ENCODE results near the gene ACTL8. TPM values are rescaled to one million over a fixed set of nuclear protein-coding genes. Genes with fewer than 3 reads are reported as not detected.

The ACTL8 gene, protein sequence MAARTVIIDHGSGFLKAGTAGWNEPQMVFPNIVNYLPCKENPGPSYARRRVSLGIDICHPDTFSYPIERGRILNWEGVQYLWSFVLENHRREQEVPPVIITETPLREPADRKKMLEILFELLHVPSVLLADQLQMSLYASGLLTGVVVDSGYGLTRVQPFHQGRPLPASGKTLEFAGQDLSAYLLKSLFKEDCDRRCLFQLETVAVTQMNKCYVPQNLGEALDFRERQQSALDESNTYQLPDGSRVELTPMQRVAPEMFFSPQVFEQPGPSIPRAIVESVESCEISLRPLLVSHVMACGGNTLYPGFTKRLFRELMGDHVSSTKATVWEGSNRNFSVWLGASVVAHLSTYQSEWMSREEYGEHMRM
- not detected for polyA plus RNA-seq (2013, experiment 1 of 2)
- not detected for polyA plus RNA-seq (2013, experiment 2 of 2)

DNA sequence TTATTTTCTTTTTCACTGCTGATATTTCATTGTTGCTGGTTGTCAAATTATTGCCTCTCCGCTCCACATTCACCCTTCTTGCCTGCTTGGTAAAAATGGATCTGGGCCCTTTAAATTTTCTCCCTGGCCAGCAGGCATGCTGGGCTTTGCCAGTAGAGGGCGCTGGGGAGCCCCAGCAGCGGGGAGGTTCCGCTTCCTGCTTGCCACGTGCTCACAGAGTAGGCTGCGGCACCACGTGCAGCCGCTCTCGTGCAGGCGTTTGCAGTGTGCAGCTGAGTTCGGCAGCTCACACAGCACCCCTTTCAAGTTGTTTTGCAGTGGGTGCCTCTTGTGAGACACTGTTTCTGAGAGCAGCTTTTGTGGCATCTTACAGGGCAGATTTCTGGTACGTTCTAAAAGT, at the start of gene ACTL8:
ACTL8 (plus strand) TSS at position 214 of the 400 bp plus-strand sequence. CDS start 67,676 bp downstream, outside the sequence.
- Histone ChIP-seq H3K4me3 (ENCODE audit: low read length in 2 of 2) (no peak within 1 kb of the TSS), H3K14ac (ENCODE audit: low read length) (no peak within 1 kb of the TSS), H3K79me1 (ENCODE audit: low read depth, low read length) (no peaks in the 10 kb centered on the region), H4K8ac (ENCODE audit: low read depth, low read length) (no peak within 1 kb of the TSS), H2AFZ (ENCODE audit: low read length) (no peak within 1 kb of the TSS), H3K9me3 (replicated peaks in 1 of 2; ENCODE audit: control insufficient read depth in 2 of 2, insufficient read depth in 1 of 2, low read depth in 1 of 2, low read length in 2 of 2) (peaks cover 20 to 29% of the 10 kb centered on the region in 2 donors), H3K4me1 (ENCODE audit: control insufficient read depth in 2 of 2, insufficient read depth in 1 of 2, low read depth in 1 of 2, low read length in 2 of 2) (no peaks in the 10 kb centered on the region), H2BK15ac (ENCODE audit: low read length) (no peak within 1 kb of the TSS), H3K4me2 (ENCODE audit: insufficient read depth, low read length, poor library complexity, severe bottlenecking) (no peak within 1 kb of the TSS), H3K4ac (ENCODE audit: low read length) (no peak within 1 kb of the TSS), H3K23ac (ENCODE audit: low read depth, low read length, poor library complexity) (no peak within 1 kb of the TSS), H3K36me3 (replicated peaks in 1 of 2; ENCODE audit: control insufficient read depth in 2 of 2, insufficient read depth in 2 of 2, low read length in 2 of 2) (no peaks in the 10 kb centered on the region), H2BK5ac (ENCODE audit: low read length) (no peak within 1 kb of the TSS), H2BK120ac (ENCODE audit: low read depth, low read length) (no peak within 1 kb of the TSS), H3K18ac (ENCODE audit: low read length) (no peak within 1 kb of the TSS), H2BK12ac (ENCODE audit: low read length) (no peak within 1 kb of the TSS), H4K91ac (ENCODE audit: low read depth, low read length, poor library complexity) (no peak within 1 kb of the TSS), H3K9ac (ENCODE audit: low read depth, low read length, poor library complexity) (no peak within 1 kb of the TSS), H3K27ac (replicated peaks; ENCODE audit: low read length) (no peak within 1 kb of the TSS), H2AK5ac (ENCODE audit: low read depth, low read length) (no peak within 1 kb of the TSS), H3K27me3 (ENCODE audit: control insufficient read depth in 3 of 3, insufficient read depth in 3 of 3, low read depth in 1 of 3, low read length in 3 of 3) (no peaks in the 10 kb centered on the region)
- WGBS, 2 donors (ENCODE audit: extremely low coverage in 2 of 2, insufficient read length in 2 of 2, insufficient replicate concordance in 1 of 2): no CpG with 5 or more reads among the region's 12 CpGs
- no peak for DNase-seq (ENCODE audit: low spot score)

DNA sequence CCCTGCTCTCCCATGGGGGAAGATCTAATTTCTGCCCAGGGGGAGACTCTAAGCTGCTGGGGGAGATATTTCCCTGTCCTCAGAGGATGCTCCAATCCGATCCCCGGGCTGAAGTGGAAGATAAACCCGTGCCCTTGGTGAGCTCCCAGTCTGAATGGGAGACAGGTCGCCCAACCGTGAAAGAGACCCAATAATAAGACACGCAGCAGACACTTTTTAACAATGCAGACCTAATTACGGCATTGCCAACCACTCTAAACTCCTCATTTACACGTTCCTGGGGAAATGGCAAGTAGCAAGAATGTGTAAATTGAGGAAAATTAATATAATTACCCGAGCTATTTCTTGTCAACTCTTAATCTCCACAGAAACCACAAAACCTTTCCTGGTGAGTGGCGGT, 48.7 kb upstream of the ACTL8 start:
- Histone ChIP-seq H3K9ac (ENCODE audit: low read depth, low read length, poor library complexity) (no peak overlapping the region), H3K9me3 (replicated peaks in 1 of 2; ENCODE audit: control insufficient read depth in 2 of 2, insufficient read depth in 1 of 2, low read depth in 1 of 2, low read length in 2 of 2) (peaks cover 7 to 11% of the 10 kb centered on the region in 2 donors), H3K14ac (ENCODE audit: low read length) (no peak overlapping the region), H3K4ac (ENCODE audit: low read length) (no peak overlapping the region), H4K91ac (ENCODE audit: low read depth, low read length, poor library complexity) (no peak overlapping the region), H3K4me2 (ENCODE audit: insufficient read depth, low read length, poor library complexity, severe bottlenecking) (no peak overlapping the region), H2AFZ (ENCODE audit: low read length) (no peak overlapping the region), H2BK5ac (ENCODE audit: low read length) (no peak overlapping the region), H2BK15ac (ENCODE audit: low read length) (no peak overlapping the region), H3K27ac (replicated peaks; ENCODE audit: low read length) (no peak overlapping the region), H3K23ac (ENCODE audit: low read depth, low read length, poor library complexity) (no peak overlapping the region), H3K27me3 (ENCODE audit: control insufficient read depth in 3 of 3, insufficient read depth in 3 of 3, low read depth in 1 of 3, low read length in 3 of 3) (no peaks in the 10 kb centered on the region), H3K79me1 (ENCODE audit: low read depth, low read length) (no peaks in the 10 kb centered on the region), H3K36me3 (replicated peaks in 1 of 2; ENCODE audit: control insufficient read depth in 2 of 2, insufficient read depth in 2 of 2, low read length in 2 of 2) (no peaks in the 10 kb centered on the region), H2BK120ac (ENCODE audit: low read depth, low read length) (no peak overlapping the region), H4K8ac (ENCODE audit: low read depth, low read length) (no peak overlapping the region), H2AK5ac (ENCODE audit: low read depth, low read length) (no peak overlapping the region), H3K4me3 (ENCODE audit: low read length in 2 of 2) (no peak overlapping the region), H2BK12ac (ENCODE audit: low read length) (no peak overlapping the region), H3K18ac (ENCODE audit: low read length) (no peak overlapping the region), H3K4me1 (ENCODE audit: control insufficient read depth in 2 of 2, insufficient read depth in 1 of 2, low read depth in 1 of 2, low read length in 2 of 2) (peaks cover 6 to 12% of the 10 kb centered on the region in 2 donors)
- no peak for DNase-seq (ENCODE audit: low spot score)
- no CpG with 5 or more reads among the region's 10 CpGs for WGBS, 2 donors (ENCODE audit: extremely low coverage in 2 of 2, insufficient read length in 2 of 2, insufficient replicate concordance in 1 of 2)

DNA sequence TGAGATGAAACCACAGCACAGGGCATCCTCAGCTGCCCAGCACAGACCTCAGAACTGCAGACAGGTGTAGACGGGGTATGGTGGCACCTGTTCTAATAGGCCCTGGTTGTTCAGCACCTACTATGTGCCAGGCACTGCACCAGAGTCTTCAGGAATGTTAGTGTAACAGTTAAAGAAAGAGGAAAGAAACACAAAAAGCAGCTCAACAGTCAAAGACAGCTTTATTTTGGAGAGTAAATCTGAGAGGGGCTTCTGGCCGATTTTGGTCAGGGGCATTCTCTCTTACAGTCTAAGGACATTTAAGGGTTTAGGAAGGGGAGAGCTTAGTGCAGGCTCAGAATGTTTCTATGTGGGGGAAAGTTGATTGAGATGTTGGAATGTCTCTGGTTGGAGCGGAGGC, 45.2 kb upstream of the ACTL8 start:
- peaks cover 7 to 11% of the 10 kb centered on the region in 2 donors for H3K9me3 ChIP-seq (replicated peaks in 1 of 2; ENCODE audit: control insufficient read depth in 2 of 2, insufficient read depth in 1 of 2, low read depth in 1 of 2, low read length in 2 of 2)
- no peak overlapping the region for H2BK15ac ChIP-seq (ENCODE audit: low read length)
- WGBS, 2 donors (ENCODE audit: extremely low coverage in 2 of 2, insufficient read length in 2 of 2, insufficient replicate concordance in 1 of 2): no CpG with 5 or more reads among the region's 3 CpGs
- DNase-seq (ENCODE audit: low spot score): no peak
- peaks cover 0 to 18% (median 0%) of the 10 kb centered on the region in 3 experiments for H3K27me3 ChIP-seq (ENCODE audit: control insufficient read depth in 3 of 3, insufficient read depth in 3 of 3, low read depth in 1 of 3, low read length in 3 of 3)
- H3K4me1 ChIP-seq (ENCODE audit: control insufficient read depth in 2 of 2, insufficient read depth in 1 of 2, low read depth in 1 of 2, low read length in 2 of 2): peaks cover 3 to 10% of the 10 kb centered on the region in 2 donors
- no peak overlapping the region for H3K23ac ChIP-seq (ENCODE audit: low read depth, low read length, poor library complexity)
- H4K91ac ChIP-seq (ENCODE audit: low read depth, low read length, poor library complexity): no peak overlapping the region
- no peak overlapping the region for H2AFZ ChIP-seq (ENCODE audit: low read length)
- no peak overlapping the region for H3K4ac ChIP-seq (ENCODE audit: low read length)
- no peak overlapping the region for H2AK5ac ChIP-seq (ENCODE audit: low read depth, low read length)
- H3K27ac ChIP-seq (replicated peaks; ENCODE audit: low read length): no peak overlapping the region
- H3K18ac ChIP-seq (ENCODE audit: low read length): no peak overlapping the region
- H3K14ac ChIP-seq (ENCODE audit: low read length): no peak overlapping the region
- no peaks in the 10 kb centered on the region for H3K36me3 ChIP-seq (replicated peaks in 1 of 2; ENCODE audit: control insufficient read depth in 2 of 2, insufficient read depth in 2 of 2, low read length in 2 of 2)
- H2BK12ac ChIP-seq (ENCODE audit: low read length): no peak overlapping the region
- H3K4me3 ChIP-seq (ENCODE audit: low read length in 2 of 2): no peak overlapping the region
- H3K9ac ChIP-seq (ENCODE audit: low read depth, low read length, poor library complexity): no peak overlapping the region
- H2BK5ac ChIP-seq (ENCODE audit: low read length): no peak overlapping the region
- H4K8ac ChIP-seq (ENCODE audit: low read depth, low read length): no peak overlapping the region
- H3K79me1 ChIP-seq (ENCODE audit: low read depth, low read length): no peaks in the 10 kb centered on the region
- H2BK120ac ChIP-seq (ENCODE audit: low read depth, low read length): no peak overlapping the region
- H3K4me2 ChIP-seq (ENCODE audit: insufficient read depth, low read length, poor library complexity, severe bottlenecking): no peak overlapping the region

DNA sequence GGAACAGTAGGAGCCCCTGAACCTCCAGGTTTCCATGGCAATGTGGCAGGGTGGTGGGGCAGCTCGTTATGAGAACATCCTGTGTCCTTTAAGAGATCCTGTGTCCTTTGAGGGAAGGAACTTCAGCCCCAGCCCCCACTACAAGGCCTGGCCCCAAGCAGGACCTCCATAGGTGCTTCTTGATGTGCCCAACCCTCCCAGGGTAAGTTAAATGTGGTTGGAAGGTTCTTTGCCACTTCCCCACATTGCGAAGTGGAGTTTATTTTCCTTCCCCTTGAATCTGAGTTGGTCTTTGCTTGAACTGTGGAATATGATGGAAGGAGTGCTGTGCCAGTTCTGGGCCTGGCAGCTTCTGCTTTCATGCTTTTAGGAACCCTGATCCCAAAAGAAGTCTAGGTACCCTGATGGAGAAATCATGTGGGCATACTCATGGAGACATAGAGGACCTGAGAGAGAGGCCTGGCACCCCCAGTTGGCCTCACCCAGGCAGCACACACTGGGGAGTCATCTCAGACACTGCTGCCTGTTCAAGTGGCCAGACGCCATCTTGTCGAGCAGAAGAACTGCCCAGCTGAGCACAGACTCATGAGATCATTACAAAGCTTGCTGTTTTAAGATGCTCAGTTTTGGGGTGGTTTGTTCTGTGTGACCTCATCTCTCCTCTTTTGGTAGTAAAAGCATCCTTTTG, 44.1 kb upstream of the ACTL8 start:
- H3K27ac ChIP-seq (replicated peaks; ENCODE audit: low read length): no peak overlapping the region
- WGBS, 2 donors (ENCODE audit: extremely low coverage in 2 of 2, insufficient read length in 2 of 2, insufficient replicate concordance in 1 of 2): no CpG with 5 or more reads among the region's 4 CpGs

More for the DNA sequence above, 44.1 kb upstream of the ACTL8 start:
- H3K27me3 ChIP-seq (ENCODE audit: control insufficient read depth in 3 of 3, insufficient read depth in 3 of 3, low read depth in 1 of 3, low read length in 3 of 3): peaks cover 0 to 25% (median 0%) of the 10 kb centered on the region in 3 experiments
- no peak overlapping the region for H2AK5ac ChIP-seq (ENCODE audit: low read depth, low read length)
- H4K91ac ChIP-seq (ENCODE audit: low read depth, low read length, poor library complexity): no peak overlapping the region
- no peak overlapping the region for H3K9ac ChIP-seq (ENCODE audit: low read depth, low read length, poor library complexity)
- H2BK5ac ChIP-seq (ENCODE audit: low read length): no peak overlapping the region
- peak overlapping the region; percentile 47 for H3K23ac ChIP-seq (ENCODE audit: low read depth, low read length, poor library complexity)
- peaks cover 7 to 11% of the 10 kb centered on the region in 2 donors for H3K9me3 ChIP-seq (replicated peaks in 1 of 2; ENCODE audit: control insufficient read depth in 2 of 2, insufficient read depth in 1 of 2, low read depth in 1 of 2, low read length in 2 of 2)
- no peak overlapping the region for H3K4me3 ChIP-seq (ENCODE audit: low read length in 2 of 2)
- H4K8ac ChIP-seq (ENCODE audit: low read depth, low read length): no peak overlapping the region
- no peak overlapping the region for H2BK15ac ChIP-seq (ENCODE audit: low read length)
- no peak for DNase-seq (ENCODE audit: low spot score)
- no peak overlapping the region for H2BK120ac ChIP-seq (ENCODE audit: low read depth, low read length)
- no peak overlapping the region for H3K14ac ChIP-seq (ENCODE audit: low read length)
- peaks cover 3 to 10% of the 10 kb centered on the region in 2 donors for H3K4me1 ChIP-seq (ENCODE audit: control insufficient read depth in 2 of 2, insufficient read depth in 1 of 2, low read depth in 1 of 2, low read length in 2 of 2)
- no peak overlapping the region for H3K4ac ChIP-seq (ENCODE audit: low read length)
- H2AFZ ChIP-seq (ENCODE audit: low read length): no peak overlapping the region
- no peaks in the 10 kb centered on the region for H3K36me3 ChIP-seq (replicated peaks in 1 of 2; ENCODE audit: control insufficient read depth in 2 of 2, insufficient read depth in 2 of 2, low read length in 2 of 2)
- H2BK12ac ChIP-seq (ENCODE audit: low read length): no peak overlapping the region
- H3K79me1 ChIP-seq (ENCODE audit: low read depth, low read length): no peaks in the 10 kb centered on the region
- H3K18ac ChIP-seq (ENCODE audit: low read length): no peak overlapping the region
- no peak overlapping the region for H3K4me2 ChIP-seq (ENCODE audit: insufficient read depth, low read length, poor library complexity, severe bottlenecking)

All from neuronal stem cell (in vitro differentiated cells).